GM10248 (cell line): ENCODE data around the gene PRDM16.

ENCODE experiments used
- CTCF ChIA-PET: fragments of 300-600 bp; sonication (Branson Sonifier 250); formaldehyde crosslinking; extraction: SDS; loops from one replicate; lab custom pipeline; 2021; ENCODE audit warnings: antibody characterized with exemption; lab: Yijun Ruan, JAX
- POLR2A ChIA-PET: fragments of 350-650 bp; sonication (Branson Sonifier 250); formaldehyde crosslinking; extraction: SDS; loops from one replicate; lab custom pipeline; 2020; ENCODE audit warnings: antibody characterized with exemption; lab: Yijun Ruan, JAX
- DNase-seq: peaks from one replicate; pipeline ENCODE4 v3.0.0; 2012; ENCODE audit errors: extremely low spot score
- CTCF ChIP-seq: IDR thresholded peaks from 2 replicates; pipeline ENCODE4 v1.5.1; 2012; ENCODE audit warnings: mild to moderate bottlenecking, low read depth; ENCODE audit errors: extremely low read depth, missing control alignments, control extremely low read depth

Gene PRDM16

GRCh38 chr1:3276341-3276800, 207.4 kb downstream of the PRDM16 start:
- TF ChIP-seq CTCF, result no peak
- no peak for DNase-seq
- CTCF ChIA-PET, result no interaction called here
- POLR2A ChIA-PET, result no interaction called here

GRCh38 chr1:3277011-3277471, 208.0 kb downstream of the PRDM16 start:
- POLR2A ChIA-PET, result no interaction called here
- CTCF ChIA-PET, result no interaction called here
- TF ChIP-seq CTCF, result no peak
- no peak for DNase-seq

GRCh38 chr1:3277623-3278022, 208.6 kb downstream of the PRDM16 start:
- POLR2A ChIA-PET, result no interaction called here
- TF ChIP-seq CTCF, result no peak
- DNase-seq, result no peak
- CTCF ChIA-PET, result no interaction called here

GRCh38 chr1:3278416-3279181, 209.6 kb downstream of the PRDM16 start:
- ChIA-PET POLR2A (no interaction called here), CTCF (no interaction called here)
- DNase-seq, result no peak
- TF ChIP-seq CTCF, result no peak

GRCh38 chr1:3279182-3279470, 210.1 kb downstream of the PRDM16 start:
- no peak for DNase-seq
- CTCF ChIA-PET, result no interaction called here
- no peak for TF ChIP-seq CTCF
- POLR2A ChIA-PET, result no interaction called here

GRCh38 chr1:3281735-3282134, 212.7 kb downstream of the PRDM16 start:
- ChIA-PET POLR2A (no interaction called here), CTCF (no interaction called here)
- TF ChIP-seq CTCF, result no peak

More at GRCh38 chr1:3281735-3282134, 212.7 kb downstream of the PRDM16 start:
- DNase-seq, result no peak
